IPS-18a (cell line): ENCODE data around the gene CCDC27.

Experiments
- H3K27ac ChIP-seq: one replicate; pipeline ENCODE4 v1.5.1; 2013; ENCODE audit warnings: low read length
- H3K27me3 ChIP-seq: one replicate; pipeline ENCODE4 v1.6.1; 2013; ENCODE audit warnings: mild to moderate bottlenecking, low read length; ENCODE audit not compliant: control insufficient read depth, insufficient read depth
- H3K36me3 ChIP-seq: one replicate; pipeline ENCODE4 v1.6.1; 2013; ENCODE audit warnings: low read depth, low read length; ENCODE audit not compliant: control insufficient read depth
- H3K4me1 ChIP-seq: one replicate; pipeline ENCODE4 v1.6.1; 2013; ENCODE audit warnings: low read depth, low read length; ENCODE audit not compliant: control insufficient read depth
- H3K4me3 ChIP-seq: one replicate; pipeline ENCODE4 v1.5.1; 2013; ENCODE audit warnings: low read length
- H3K9ac ChIP-seq: one replicate; pipeline ENCODE4 v1.6.1; 2013; ENCODE audit warnings: mild to moderate bottlenecking, low read length, moderate library complexity
- H3K9me3 ChIP-seq: one replicate; pipeline ENCODE4 v1.6.1; 2013; ENCODE audit warnings: low read depth, low read length; ENCODE audit not compliant: control insufficient read depth

CCDC27 gene

GRCh38 chr1:3776231-3776961 is 24.1 kb downstream of the CCDC27 start:
- H3K4me3 ChIP-seq = no peak overlapping the region
- H3K27me3 ChIP-seq = peaks cover 5% of the 10 kb centered on the region
- H3K4me1 ChIP-seq = peaks cover 7% of the 10 kb centered on the region
- no peaks in the 10 kb centered on the region for H3K9me3 ChIP-seq
- peaks cover 24% of the 10 kb centered on the region for H3K36me3 ChIP-seq
- H3K27ac ChIP-seq = no peak overlapping the region
- no peak overlapping the region for H3K9ac ChIP-seq

DNA sequence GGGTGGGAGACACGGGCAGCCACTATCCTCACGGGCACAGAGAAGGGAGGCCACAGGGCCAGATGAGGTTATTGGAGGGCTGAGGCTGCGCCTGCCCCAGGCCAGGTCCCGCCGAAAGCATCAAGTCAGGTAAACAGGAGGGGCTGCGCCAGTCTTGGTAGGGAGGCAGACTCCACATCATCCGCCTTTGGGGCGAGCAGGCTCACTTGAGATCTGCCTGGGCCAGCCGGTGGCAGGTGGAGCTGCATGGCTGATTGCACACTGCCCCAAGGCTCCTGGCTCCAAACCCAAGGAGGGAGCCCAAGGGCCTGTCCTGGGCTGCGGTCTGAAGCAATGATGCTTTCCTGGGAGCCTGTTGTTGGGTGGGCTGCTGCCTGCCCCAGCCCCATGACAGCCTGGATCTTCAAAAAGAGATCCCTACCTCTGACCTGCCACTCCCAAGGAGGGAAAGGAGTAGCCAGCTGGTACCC is 24.9 kb downstream of the CCDC27 start:
- Histone ChIP-seq H3K4me1 (peaks cover 4% of the 10 kb centered on the region), H3K9me3 (no peaks in the 10 kb centered on the region), H3K9ac (no peak overlapping the region), H3K36me3 (peaks cover 31% of the 10 kb centered on the region), H3K4me3 (no peak overlapping the region), H3K27ac (no peak overlapping the region), H3K27me3 (peaks cover 5% of the 10 kb centered on the region)

DNA sequence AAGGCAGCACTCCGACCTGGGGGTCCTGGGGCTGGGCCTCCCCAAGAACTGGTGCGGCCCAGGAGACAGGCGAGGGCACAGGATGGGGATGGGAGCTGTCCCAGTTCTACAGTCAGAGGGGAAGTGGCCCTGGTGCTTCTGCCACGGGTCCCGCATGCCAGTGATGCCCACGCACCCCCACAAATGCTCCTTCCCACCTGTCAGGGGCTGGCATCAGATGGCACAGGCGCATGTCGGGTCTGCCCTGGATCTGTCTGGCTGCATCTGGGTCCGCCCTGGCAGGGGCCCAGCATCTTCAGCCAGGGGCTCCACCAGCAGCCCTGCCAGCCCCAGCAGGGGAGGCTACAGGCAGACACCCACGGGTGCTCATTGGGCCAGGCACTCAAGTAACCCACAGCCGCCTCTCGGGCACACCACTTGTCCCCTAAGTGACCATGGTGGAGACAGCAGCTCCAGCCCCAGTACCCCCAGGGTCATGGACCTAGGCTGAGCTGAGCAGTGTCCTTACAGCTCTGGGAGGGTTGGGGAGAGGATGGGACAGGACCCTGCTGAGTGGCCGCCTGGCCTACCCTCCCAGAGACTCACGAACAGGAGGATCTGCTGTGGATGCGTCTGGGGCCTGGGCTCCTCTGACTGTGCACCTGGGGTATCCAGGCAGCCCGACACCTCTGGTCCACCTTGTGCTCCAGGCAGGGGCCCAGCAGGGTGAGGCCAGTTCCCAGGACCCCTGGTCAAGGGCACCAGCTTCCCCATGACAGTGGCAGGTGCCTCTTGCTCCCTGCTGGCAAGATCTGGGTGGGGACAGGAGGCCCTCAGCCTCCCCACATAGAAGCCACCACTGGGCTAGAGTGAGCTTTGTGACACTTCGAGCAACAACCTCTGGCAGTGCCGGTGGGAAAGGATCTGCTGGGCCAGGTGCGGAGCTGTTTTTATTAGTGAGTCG is 25.7 kb downstream of the CCDC27 start:
- Histone ChIP-seq H3K27ac (no peak overlapping the region), H3K9ac (no peak overlapping the region), H3K4me1 (peaks cover 4% of the 10 kb centered on the region), H3K36me3 (peaks cover 39% of the 10 kb centered on the region), H3K27me3 (peaks cover 5% of the 10 kb centered on the region), H3K9me3 (no peaks in the 10 kb centered on the region), H3K4me3 (no peak overlapping the region)

GRCh38 chr1:3778590-3779264 is 26.5 kb downstream of the CCDC27 start:
- Histone ChIP-seq H3K36me3 (peaks cover 46% of the 10 kb centered on the region), H3K4me1 (peaks cover 4% of the 10 kb centered on the region), H3K9me3 (no peaks in the 10 kb centered on the region), H3K27ac (no peak overlapping the region), H3K4me3 (no peak overlapping the region), H3K27me3 (no peaks in the 10 kb centered on the region), H3K9ac (no peak overlapping the region)

GRCh38 chr1:3779265-3779911 is 27.1 kb downstream of the CCDC27 start:
- peaks cover 52% of the 10 kb centered on the region for H3K36me3 ChIP-seq
- no peaks in the 10 kb centered on the region for H3K9me3 ChIP-seq
- no peak overlapping the region for H3K27ac ChIP-seq
- H3K27me3 ChIP-seq = no peaks in the 10 kb centered on the region
- no peak overlapping the region for H3K4me3 ChIP-seq
- no peak overlapping the region for H3K9ac ChIP-seq
- peaks cover 4% of the 10 kb centered on the region for H3K4me1 ChIP-seq

DNA sequence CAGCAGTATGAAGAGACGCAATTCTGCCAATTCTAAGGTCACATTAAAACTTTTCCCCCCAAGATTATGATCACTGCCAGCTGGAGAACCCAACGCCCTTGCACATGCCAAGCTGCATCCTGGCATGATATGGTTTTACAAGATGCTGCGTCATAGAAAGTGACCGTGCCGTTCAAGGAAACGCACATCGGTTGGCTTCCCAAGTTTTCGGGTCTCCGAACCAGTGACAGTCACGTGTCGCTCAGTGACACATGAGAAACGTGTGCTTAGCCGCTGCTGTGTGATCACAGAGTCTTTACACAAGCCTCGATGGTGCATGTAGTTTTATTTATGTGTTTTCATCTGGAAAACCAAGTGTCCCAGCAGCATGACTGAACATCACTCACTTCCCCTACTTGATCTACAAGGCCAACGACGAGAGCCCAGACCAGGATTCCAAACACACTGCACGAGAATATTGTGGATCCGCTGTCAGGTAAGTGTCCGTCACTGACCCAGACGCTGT is 27.7 kb downstream of the CCDC27 start:
- peaks cover 58% of the 10 kb centered on the region for H3K36me3 ChIP-seq
- H3K27me3 ChIP-seq = no peaks in the 10 kb centered on the region
- no peaks in the 10 kb centered on the region for H3K9me3 ChIP-seq
- peaks cover 4% of the 10 kb centered on the region for H3K4me1 ChIP-seq
- no peak overlapping the region for H3K27ac ChIP-seq
- no peak overlapping the region for H3K9ac ChIP-seq
- no peak overlapping the region for H3K4me3 ChIP-seq

GRCh38 chr1:3780901-3781300 is 28.7 kb downstream of the CCDC27 start:
- H3K9me3 ChIP-seq = no peaks in the 10 kb centered on the region
- no peak overlapping the region for H3K4me3 ChIP-seq
- no peaks in the 10 kb centered on the region for H3K27me3 ChIP-seq
- H3K4me1 ChIP-seq = no peaks in the 10 kb centered on the region
- no peak overlapping the region for H3K9ac ChIP-seq
- peaks cover 63% of the 10 kb centered on the region for H3K36me3 ChIP-seq
- H3K27ac ChIP-seq = no peak overlapping the region

DNA sequence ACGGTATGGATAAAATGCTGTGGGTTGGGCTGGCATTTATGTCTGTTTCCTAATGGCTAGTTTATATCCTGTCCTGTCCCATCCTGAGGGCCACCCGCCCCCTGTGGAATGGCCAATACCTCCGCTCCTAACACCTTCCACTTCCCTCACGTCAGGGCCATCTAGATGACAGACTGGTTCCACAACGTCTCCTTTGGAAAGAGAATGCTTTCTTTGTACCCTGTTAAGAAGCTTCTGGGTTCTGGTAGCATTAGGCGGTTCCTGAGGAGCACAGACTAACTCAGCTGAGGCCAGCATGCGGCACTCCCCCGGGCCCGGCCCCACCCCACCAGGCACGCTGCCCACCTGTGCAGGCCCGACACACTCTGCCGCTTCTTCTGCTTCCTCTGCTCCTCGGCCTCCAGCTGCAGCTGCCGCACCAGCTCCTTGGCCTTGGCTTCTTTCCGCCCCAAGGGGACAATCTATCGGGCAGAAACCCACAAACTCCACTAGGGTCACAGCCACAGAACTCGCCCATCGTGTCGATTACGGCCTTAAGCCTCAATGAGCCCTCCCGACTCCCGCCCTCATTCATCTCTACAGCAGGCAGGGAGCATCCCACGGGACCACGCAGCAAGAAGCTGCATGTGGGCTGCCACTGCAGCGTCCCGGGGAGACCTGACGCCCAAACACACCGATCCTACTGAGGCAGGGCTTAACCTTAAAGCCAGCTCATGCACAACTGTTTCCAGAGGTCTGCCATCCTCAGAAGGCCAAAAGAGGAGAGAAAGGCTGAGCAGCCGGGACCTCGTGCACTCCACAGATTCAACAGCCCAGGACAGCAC is 31.6 kb downstream of the CCDC27 start:
- peaks cover 67% of the 10 kb centered on the region for H3K36me3 ChIP-seq
- no peak overlapping the region for H3K9ac ChIP-seq
- no peaks in the 10 kb centered on the region for H3K27me3 ChIP-seq
- no peak overlapping the region for H3K27ac ChIP-seq
- no peak overlapping the region for H3K4me3 ChIP-seq
- no peaks in the 10 kb centered on the region for H3K4me1 ChIP-seq
- no peaks in the 10 kb centered on the region for H3K9me3 ChIP-seq

DNA sequence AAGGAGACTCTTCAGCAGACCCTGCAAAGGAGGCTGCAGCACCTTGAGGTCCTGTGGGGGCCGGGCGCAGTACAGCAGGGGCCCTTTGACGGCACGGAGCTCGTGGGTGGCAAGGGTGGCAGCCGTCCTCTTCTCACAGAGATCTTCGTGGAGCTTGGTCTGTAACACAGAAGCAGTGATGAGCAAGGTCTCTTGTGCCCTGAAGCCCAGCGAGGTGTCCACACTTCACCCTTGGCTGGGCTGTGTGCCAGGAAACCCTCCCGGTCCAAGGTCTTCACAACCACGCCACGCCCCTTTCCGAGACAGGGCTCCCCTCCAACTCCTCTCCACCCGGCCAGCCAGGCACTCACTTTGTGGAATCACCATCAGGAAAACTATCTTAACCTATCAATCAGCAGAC is 32.8 kb downstream of the CCDC27 start:
- Histone ChIP-seq H3K27me3 (no peaks in the 10 kb centered on the region), H3K9ac (no peak overlapping the region), H3K36me3 (peaks cover 57% of the 10 kb centered on the region), H3K27ac (no peak overlapping the region), H3K4me1 (no peaks in the 10 kb centered on the region), H3K9me3 (no peaks in the 10 kb centered on the region), H3K4me3 (no peak overlapping the region)

DNA sequence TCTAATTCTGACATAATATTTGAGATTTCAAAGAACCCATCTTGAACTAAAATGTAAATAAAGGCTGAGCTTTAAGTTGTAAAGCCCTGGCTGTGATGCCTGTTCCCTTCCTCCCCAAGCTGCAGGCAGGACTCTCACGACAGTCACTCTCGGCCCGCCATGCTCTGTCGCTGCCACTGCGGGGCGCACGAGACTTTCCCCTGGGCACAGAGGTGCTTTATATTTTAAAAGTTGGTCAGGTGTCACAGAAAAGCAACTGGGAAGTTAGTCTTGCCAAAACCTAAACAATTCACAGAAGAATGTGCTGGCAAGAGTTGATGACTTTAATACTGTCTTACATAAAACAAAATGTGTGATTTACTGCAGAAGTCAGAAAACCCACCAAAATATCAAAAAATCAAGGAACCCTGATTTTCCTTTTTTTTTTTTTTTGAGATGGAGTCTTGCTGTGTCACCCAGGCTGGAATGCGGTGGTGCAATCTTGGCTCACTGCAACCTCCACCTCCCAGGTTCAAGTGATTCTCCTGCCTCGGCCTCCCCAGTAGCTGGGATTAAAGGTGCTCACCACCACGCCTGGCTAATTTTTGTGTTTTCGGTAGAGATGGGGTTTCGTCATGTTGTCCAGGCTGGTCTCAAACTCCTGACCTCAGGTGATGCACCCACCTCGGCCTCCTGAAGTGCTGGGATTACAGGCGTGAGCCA is 33.4 kb downstream of the CCDC27 start:
- Histone ChIP-seq H3K9me3 (no peaks in the 10 kb centered on the region), H3K27me3 (no peaks in the 10 kb centered on the region), H3K36me3 (peaks cover 51% of the 10 kb centered on the region), H3K4me1 (no peaks in the 10 kb centered on the region), H3K27ac (no peak overlapping the region), H3K9ac (no peak overlapping the region), H3K4me3 (no peak overlapping the region)
